ENCODE data around the gene CNNM2. TPM values are rescaled to one million over a fixed set of nuclear protein-coding genes. Genes with fewer than 3 reads are reported as not detected.

The CNNM2 gene
- total and polyA plus RNA-seq, 2 experiments from 2014 or later: 1.0 to 5.7 TPM

DNA sequence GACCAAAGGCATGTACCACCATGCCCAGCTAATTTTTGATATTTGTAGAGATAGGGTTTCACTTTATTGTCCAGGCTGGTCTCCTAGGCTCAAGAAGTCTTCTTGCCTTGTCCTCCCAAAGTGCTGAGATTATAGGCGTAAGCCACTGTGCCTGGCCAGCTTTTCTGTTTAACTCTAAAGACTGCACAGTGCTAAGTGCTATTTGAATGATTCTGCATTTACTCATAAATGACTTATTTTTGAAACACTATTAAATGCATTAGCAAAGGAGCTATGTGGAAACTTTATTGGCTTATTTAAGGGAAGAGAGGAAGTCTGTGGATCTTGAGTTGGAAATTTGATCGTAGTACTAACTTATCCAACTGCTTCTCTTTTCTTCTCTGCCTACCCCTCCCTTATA is 185.9 kb downstream of the CNNM2 start:
- no peaks in the 10 kb centered on the region for H3K27me3 ChIP-seq (replicated peaks; ENCODE audit: insufficient read depth)
- no peak overlapping the region for H3K4me2 ChIP-seq (ENCODE audit: unreplicated experiment)
- no peak overlapping the region for H2AFZ ChIP-seq
- H3K36me3 ChIP-seq (ENCODE audit: low read depth): peaks cover 51% of the 10 kb centered on the region
- no peaks in the 10 kb centered on the region for H3F3A ChIP-seq (ENCODE audit: insufficient read depth)
- no peaks in the 10 kb centered on the region for H4K20me1 ChIP-seq (ENCODE audit: insufficient read depth)
- no peaks in the 10 kb centered on the region for H3K4me1 ChIP-seq (ENCODE audit: insufficient read depth)
- 95 to 97% methylated on average over 2 of the region's 2 CpGs for WGBS, 2 experiments (ENCODE audit: low coverage in 1 of 2, low lambda C conversion rate in 2 of 2, missing lambda C conversion rate in 2 of 2)
- no peaks in the 10 kb centered on the region for H3K9me2 ChIP-seq (ENCODE audit: insufficient read depth)
- no peak overlapping the region for H3K27ac ChIP-seq
- no peak overlapping the region for H3K4me3 ChIP-seq
- in situ Hi-C loops (cut with MboI): no loop called here
- no peak for DNase-seq
- peaks cover 39% of the 10 kb centered on the region for H3K79me2 ChIP-seq (ENCODE audit: insufficient read depth)
- no peak overlapping the region for H3K9ac ChIP-seq
- H3K9me3 ChIP-seq (ENCODE audit: low read depth): no peaks in the 10 kb centered on the region
- TF ChIP-seq EZH2phosphoT487 (IDR thresholded peaks at IDR 0.05; ENCODE audit: insufficient read depth, low read depth) (no peak), EZH2 (IDR thresholded peaks at IDR 0.05; ENCODE audit: insufficient read depth, poor library complexity, severe bottlenecking) (no peak)

DNA sequence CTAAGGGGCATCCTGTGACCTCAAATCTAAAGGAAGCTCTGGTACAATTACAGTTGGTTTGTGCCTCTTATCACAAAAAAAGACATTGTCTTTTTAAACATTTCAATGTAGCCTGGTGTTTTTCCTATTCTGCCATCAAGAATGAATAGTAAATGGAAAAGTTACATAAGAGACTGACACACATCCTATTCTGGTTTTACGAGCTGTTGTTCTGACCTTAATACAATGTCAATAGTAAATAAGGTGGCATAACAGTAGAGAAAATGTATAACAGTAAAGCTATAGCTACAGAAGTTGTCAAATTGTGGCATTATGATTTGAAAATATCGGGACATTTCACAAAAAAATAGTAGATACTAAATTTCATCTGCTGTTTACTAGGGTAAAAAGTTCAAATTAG is 186.6 kb downstream of the CNNM2 start:
- no peaks in the 10 kb centered on the region for H3K9me3 ChIP-seq (ENCODE audit: low read depth)
- peaks cover 47% of the 10 kb centered on the region for H3K36me3 ChIP-seq (ENCODE audit: low read depth)
- no peaks in the 10 kb centered on the region for H3K4me1 ChIP-seq (ENCODE audit: insufficient read depth)
- TF ChIP-seq EZH2phosphoT487 (IDR thresholded peaks at IDR 0.05; ENCODE audit: insufficient read depth, low read depth) (no peak), EZH2 (IDR thresholded peaks at IDR 0.05; ENCODE audit: insufficient read depth, poor library complexity, severe bottlenecking) (no peak)
- no peaks in the 10 kb centered on the region for H4K20me1 ChIP-seq (ENCODE audit: insufficient read depth)
- H3K27ac ChIP-seq: no peak overlapping the region
- no peak overlapping the region for H3K4me3 ChIP-seq
- no peak overlapping the region for H3K9ac ChIP-seq
- H3K27me3 ChIP-seq (replicated peaks; ENCODE audit: insufficient read depth): no peaks in the 10 kb centered on the region
- WGBS, 2 experiments (ENCODE audit: low coverage in 1 of 2, low lambda C conversion rate in 2 of 2, missing lambda C conversion rate in 2 of 2): 21 to 27% methylated on average over 2 of the region's 2 CpGs
- peaks cover 46% of the 10 kb centered on the region for H3K79me2 ChIP-seq (ENCODE audit: insufficient read depth)
- no peak overlapping the region for H3K4me2 ChIP-seq (ENCODE audit: unreplicated experiment)
- no peak for DNase-seq
- in situ Hi-C loops (cut with MboI): no loop called here
- no peaks in the 10 kb centered on the region for H3K9me2 ChIP-seq (ENCODE audit: insufficient read depth)
- H2AFZ ChIP-seq: no peak overlapping the region
- no peaks in the 10 kb centered on the region for H3F3A ChIP-seq (ENCODE audit: insufficient read depth)

DNA sequence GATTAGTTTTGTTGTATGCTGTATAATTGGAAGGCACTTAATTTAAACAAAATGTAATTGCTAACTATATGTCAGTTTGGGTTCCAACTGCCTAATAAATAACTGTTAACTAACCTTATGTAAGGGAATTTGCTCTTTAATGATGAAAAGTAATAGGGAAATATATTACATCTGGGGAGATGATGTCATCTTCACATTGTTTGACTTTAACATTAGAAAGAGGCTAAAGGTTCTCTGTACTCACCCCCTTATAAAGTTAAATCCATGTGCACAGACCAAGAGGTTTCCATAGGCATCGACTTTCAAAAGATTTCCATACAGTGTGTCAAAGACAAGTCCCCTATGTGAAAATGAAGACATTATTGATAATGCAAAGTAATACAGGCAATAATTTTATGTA is 187.4 kb downstream of the CNNM2 start:
- in situ Hi-C loops (cut with MboI): no loop called here
- no peaks in the 10 kb centered on the region for H4K20me1 ChIP-seq (ENCODE audit: insufficient read depth)
- H3K4me2 ChIP-seq (ENCODE audit: unreplicated experiment): no peak overlapping the region
- no peak overlapping the region for H3K4me3 ChIP-seq
- no peak overlapping the region for H2AFZ ChIP-seq
- peaks cover 54% of the 10 kb centered on the region for H3K79me2 ChIP-seq (ENCODE audit: insufficient read depth)
- no peaks in the 10 kb centered on the region for H3K27me3 ChIP-seq (replicated peaks; ENCODE audit: insufficient read depth)
- no peak overlapping the region for H3K27ac ChIP-seq
- no peaks in the 10 kb centered on the region for H3K4me1 ChIP-seq (ENCODE audit: insufficient read depth)
- no peaks in the 10 kb centered on the region for H3K9me3 ChIP-seq (ENCODE audit: low read depth)
- no peaks in the 10 kb centered on the region for H3F3A ChIP-seq (ENCODE audit: insufficient read depth)
- whole genome bisulfite sequencing, 2 experiments (ENCODE audit: low coverage in 1 of 2, low lambda C conversion rate in 2 of 2, missing lambda C conversion rate in 2 of 2): 93 to 100% methylated on average over 1 of the region's 1 CpG
- peaks cover 40% of the 10 kb centered on the region for H3K36me3 ChIP-seq (ENCODE audit: low read depth)
- no peak for TF ChIP-seq EZH2phosphoT487 (IDR thresholded peaks at IDR 0.05; ENCODE audit: insufficient read depth, low read depth)
- no peak for TF ChIP-seq EZH2 (IDR thresholded peaks at IDR 0.05; ENCODE audit: insufficient read depth, poor library complexity, severe bottlenecking)
- DNase-seq: no peak
- no peaks in the 10 kb centered on the region for H3K9me2 ChIP-seq (ENCODE audit: insufficient read depth)
- no peak overlapping the region for H3K9ac ChIP-seq

DNA sequence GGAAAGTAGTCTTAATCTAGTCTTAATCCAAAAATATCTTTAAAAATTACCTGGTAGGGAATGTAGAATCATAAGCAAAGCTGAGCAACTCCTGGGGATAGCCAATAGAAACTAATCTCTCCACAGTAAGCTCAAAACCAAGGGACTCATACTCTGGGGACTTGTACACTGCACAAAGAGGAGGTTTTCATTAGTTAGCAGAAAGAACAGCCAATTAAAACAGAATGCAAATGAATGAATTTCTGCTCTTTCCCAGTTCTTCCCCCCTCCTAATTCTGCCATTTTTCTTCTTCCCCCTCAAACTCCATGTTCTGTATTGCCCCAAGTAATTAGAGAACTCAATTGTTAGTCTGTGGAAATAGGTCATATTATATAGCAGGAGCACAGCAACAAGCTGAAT is 188.4 kb downstream of the CNNM2 start:
- no peak overlapping the region for H3K9ac ChIP-seq
- DNase-seq: no peak
- no peak overlapping the region for H2AFZ ChIP-seq
- in situ Hi-C loops (cut with MboI): no loop called here
- H3K9me3 ChIP-seq (ENCODE audit: low read depth): no peaks in the 10 kb centered on the region
- no peaks in the 10 kb centered on the region for H3K27me3 ChIP-seq (replicated peaks; ENCODE audit: insufficient read depth)
- no peak for TF ChIP-seq EZH2 (IDR thresholded peaks at IDR 0.05; ENCODE audit: insufficient read depth, poor library complexity, severe bottlenecking)
- no peak for TF ChIP-seq EZH2phosphoT487 (IDR thresholded peaks at IDR 0.05; ENCODE audit: insufficient read depth, low read depth)
- peaks cover 6% of the 10 kb centered on the region for H3F3A ChIP-seq (ENCODE audit: insufficient read depth)
- H3K79me2 ChIP-seq (ENCODE audit: insufficient read depth): peaks cover 63% of the 10 kb centered on the region
- H3K4me1 ChIP-seq (ENCODE audit: insufficient read depth): peaks cover 6% of the 10 kb centered on the region
- H3K36me3 ChIP-seq (ENCODE audit: low read depth): peaks cover 37% of the 10 kb centered on the region
- H3K27ac ChIP-seq: no peak overlapping the region
- no peak overlapping the region for H3K4me3 ChIP-seq
- no peak overlapping the region for H3K4me2 ChIP-seq (ENCODE audit: unreplicated experiment)
- H4K20me1 ChIP-seq (ENCODE audit: insufficient read depth): no peaks in the 10 kb centered on the region
- no peaks in the 10 kb centered on the region for H3K9me2 ChIP-seq (ENCODE audit: insufficient read depth)

DNA sequence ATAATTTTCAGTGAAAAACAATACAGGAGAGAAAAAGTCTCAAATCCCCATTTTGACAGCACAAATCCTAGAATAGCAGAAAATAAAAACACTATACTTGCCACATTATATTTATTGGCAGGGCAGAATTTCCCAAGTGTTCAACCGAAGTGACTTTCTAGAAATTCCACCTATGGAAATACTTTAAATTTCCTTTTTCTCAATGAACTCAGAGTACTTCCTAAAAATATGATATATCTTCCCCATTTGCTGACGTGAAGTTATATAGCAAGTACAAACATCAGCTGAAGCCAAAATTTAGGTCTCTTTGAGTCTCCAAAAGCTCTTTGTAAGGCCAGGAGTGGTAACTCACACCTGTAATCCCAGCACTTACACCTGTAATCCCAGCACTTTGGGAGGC is 191.7 kb downstream of the CNNM2 start:
- H3K4me1 ChIP-seq (ENCODE audit: insufficient read depth): peaks cover 6% of the 10 kb centered on the region
- no peaks in the 10 kb centered on the region for H3K9me2 ChIP-seq (ENCODE audit: insufficient read depth)
- in situ Hi-C loops (cut with MboI): no loop called here
- H3K36me3 ChIP-seq (ENCODE audit: low read depth): peaks cover 21% of the 10 kb centered on the region
- no peaks in the 10 kb centered on the region for H3K27me3 ChIP-seq (replicated peaks; ENCODE audit: insufficient read depth)
- H2AFZ ChIP-seq: no peak overlapping the region
- H3K79me2 ChIP-seq (ENCODE audit: insufficient read depth): peaks cover 89% of the 10 kb centered on the region
- H3K4me3 ChIP-seq: no peak overlapping the region
- TF ChIP-seq EZH2 (IDR thresholded peaks at IDR 0.05; ENCODE audit: insufficient read depth, poor library complexity, severe bottlenecking): no peak
- no peak for TF ChIP-seq EZH2phosphoT487 (IDR thresholded peaks at IDR 0.05; ENCODE audit: insufficient read depth, low read depth)
- peaks cover 2% of the 10 kb centered on the region; the same call in 1 of the 2 replicates for H4K20me1 ChIP-seq (ENCODE audit: insufficient read depth)
- no peak overlapping the region for H3K4me2 ChIP-seq (ENCODE audit: unreplicated experiment)
- H3K9me3 ChIP-seq (ENCODE audit: low read depth): no peaks in the 10 kb centered on the region
- no peak overlapping the region for H3K9ac ChIP-seq
- WGBS, 2 experiments (ENCODE audit: low coverage in 1 of 2, low lambda C conversion rate in 2 of 2, missing lambda C conversion rate in 2 of 2): 99 to 100% methylated on average over 2 of the region's 2 CpGs
- no peak for DNase-seq
- H3K27ac ChIP-seq: no peak overlapping the region
- H3F3A ChIP-seq (ENCODE audit: insufficient read depth): peaks cover 17% of the 10 kb centered on the region
